Measurements from ENCODE around the gene HS3ST3B1.

Gene HS3ST3B1

GRCh38 chr17:14325618-14326167 is 24.8 kb downstream of the HS3ST3B1 start:
- DNase-seq (ENCODE audit: extremely low read depth, insufficient read length) = no peak

GRCh38 chr17:14329900-14330491 is 29.1 kb downstream of the HS3ST3B1 start:
- no peak for TF ChIP-seq CTCF (IDR thresholded peaks at IDR 0.05; ENCODE audit: insufficient read depth, low read length, poor library complexity, severe bottlenecking)
- no peak for DNase-seq (ENCODE audit: extremely low read depth, insufficient read length)
- Histone ChIP-seq H3K27me3 (replicated peaks; ENCODE audit: control insufficient read depth, insufficient read depth, low read length) (no peaks in the 10 kb centered on the region), H3K4me3 (replicated peaks; ENCODE audit: low read depth, low read length) (no peak overlapping the region), H3K36me3 (ENCODE audit: control insufficient read depth, insufficient read depth, low read length) (no peaks in the 10 kb centered on the region)

More at GRCh38 chr17:14325618-14326167, 24.8 kb downstream of the HS3ST3B1 start:
- Histone ChIP-seq H3K27me3 (replicated peaks; ENCODE audit: control insufficient read depth, insufficient read depth, low read length) (no peaks in the 10 kb centered on the region), H3K36me3 (ENCODE audit: control insufficient read depth, insufficient read depth, low read length) (no peaks in the 10 kb centered on the region), H3K4me3 (replicated peaks; ENCODE audit: low read depth, low read length) (no peak overlapping the region)
- no peak for TF ChIP-seq CTCF (IDR thresholded peaks at IDR 0.05; ENCODE audit: insufficient read depth, low read length, poor library complexity, severe bottlenecking)

- Histone ChIP-seq H3K36me3 (ENCODE audit: control insufficient read depth, insufficient read depth, low read length) (no peaks in the 10 kb centered on the region), H3K27me3 (replicated peaks; ENCODE audit: control insufficient read depth, insufficient read depth, low read length) (no peaks in the 10 kb centered on the region), H3K4me3 (replicated peaks; ENCODE audit: low read depth, low read length) (no peak overlapping the region)
- DNase-seq (ENCODE audit: extremely low read depth, insufficient read length) = no peak
- no peak for TF ChIP-seq CTCF (IDR thresholded peaks at IDR 0.05; ENCODE audit: insufficient read depth, low read length, poor library complexity, severe bottlenecking)
Observed at GRCh38 chr17:14330492-14330962, 29.6 kb downstream of the HS3ST3B1 start.

- no peak for DNase-seq (ENCODE audit: extremely low read depth, insufficient read length)
- no peak overlapping the region for H3K4me3 ChIP-seq (replicated peaks; ENCODE audit: low read depth, low read length)
- no peaks in the 10 kb centered on the region for H3K27me3 ChIP-seq (replicated peaks; ENCODE audit: control insufficient read depth, insufficient read depth, low read length)
- TF ChIP-seq CTCF (IDR thresholded peaks at IDR 0.05; ENCODE audit: insufficient read depth, low read length, poor library complexity, severe bottlenecking) = no peak
- no peaks in the 10 kb centered on the region for H3K36me3 ChIP-seq (ENCODE audit: control insufficient read depth, insufficient read depth, low read length)
Observed at GRCh38 chr17:14331225-14331981, 30.5 kb downstream of the HS3ST3B1 start.

GRCh38 chr17:14331982-14332298 is 31.1 kb downstream of the HS3ST3B1 start:
- DNase-seq (ENCODE audit: extremely low read depth, insufficient read length) = no peak
- Histone ChIP-seq H3K36me3 (ENCODE audit: control insufficient read depth, insufficient read depth, low read length) (no peaks in the 10 kb centered on the region), H3K4me3 (replicated peaks; ENCODE audit: low read depth, low read length) (no peak overlapping the region), H3K27me3 (replicated peaks; ENCODE audit: control insufficient read depth, insufficient read depth, low read length) (no peaks in the 10 kb centered on the region)
- TF ChIP-seq CTCF (IDR thresholded peaks at IDR 0.05; ENCODE audit: insufficient read depth, low read length, poor library complexity, severe bottlenecking) = no peak

Measured in GM06990 (cell line).